HCT116 (cell line): ENCODE measurements around the gene ATP6V0A1.

ENCODE experiments used
- CEBPB ChIP-seq: IDR thresholded peaks from 2 replicates; pipeline ENCODE4 v1.6.1; 2012; ENCODE audit warnings: low read depth
- CTCF ChIP-seq, 3 experiments: fragments of 200-600 bp in 1 of 3; sonication (generic) in 1 of 3; IDR thresholded peaks in 2 of 3; conservative IDR thresholded peaks in 1 of 3; 2 replicates each; pipeline ENCODE4 v1.5.1; 2012 to 2017; ENCODE audit warnings: low read depth in 2 of 3, low read length in 2 of 3, antibody characterized with exemption in 1 of 3, borderline replicate concordance in 1 of 3, control low read depth in 1 of 3, mild to moderate bottlenecking in 1 of 3, mixed read lengths in 1 of 3, mixed run types in 1 of 3, moderate library complexity in 1 of 3; ENCODE audit not compliant: insufficient read depth in 1 of 3
- EZH2 ChIP-seq: fragments of 200-600 bp; sonication (generic); IDR thresholded peaks from 2 replicates; pipeline ENCODE4 v1.6.1; 2017; ENCODE audit warnings: antibody characterized with exemption, mixed run types
- POLR2A ChIP-seq: IDR thresholded peaks from 2 replicates; pipeline ENCODE4 v1.7.0; 2011; ENCODE audit warnings: borderline replicate concordance; ENCODE audit not compliant: insufficient read depth, insufficient read length; ENCODE audit errors: extremely low read depth
- POLR2AphosphoS5 ChIP-seq: IDR thresholded peaks from 2 replicates; pipeline ENCODE4 v1.6.1; 2011; ENCODE audit warnings: mild to moderate bottlenecking, low read depth, low read length, moderate library complexity
- RAD21 ChIP-seq: IDR thresholded peaks from 2 replicates; pipeline ENCODE4 v1.6.1; 2012; ENCODE audit warnings: low read depth, mild to moderate bottlenecking
- TF ChIP-seq, protein P1 (sequence below): IDR thresholded peaks from 2 replicates; pipeline ENCODE4 v1.6.1; 2012; ENCODE audit warnings: low read depth
- TF ChIP-seq, protein P2 (sequence below): IDR thresholded peaks from 2 replicates; pipeline ENCODE4 v1.6.1; 2012

DNA sequence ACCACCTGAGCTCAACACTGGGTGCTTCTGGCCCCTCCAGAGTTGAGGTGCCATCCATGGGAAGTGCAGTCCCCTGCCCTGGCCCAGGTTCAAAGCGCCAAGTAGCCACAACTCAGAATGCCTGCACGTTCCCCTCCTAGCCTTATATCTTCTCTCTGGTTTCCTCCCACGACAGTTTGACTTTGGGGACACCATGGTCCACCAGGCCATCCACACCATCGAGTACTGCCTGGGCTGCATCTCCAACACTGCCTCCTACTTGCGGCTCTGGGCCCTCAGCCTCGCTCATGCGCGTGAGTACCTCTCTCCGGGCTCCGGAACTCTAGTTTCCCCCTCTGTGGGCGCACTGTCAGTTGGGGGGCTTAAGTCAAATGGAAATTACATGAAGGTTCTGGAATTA is 55.0 kb downstream of the ATP6V0A1 start:
- TF ChIP-seq CTCF (IDR thresholded peaks at IDR 0.05 in 2 of 3, conservative IDR thresholded peaks at IDR 0.05 in 1 of 3; ENCODE audit: borderline replicate concordance in 1 of 3, insufficient read depth in 1 of 3, low read depth in 2 of 3, low read length in 2 of 3) (no peak), POLR2A (no peak), EZH2 (no peak), POLR2AphosphoS5 (no peak), CEBPB (no peak), RAD21 (no peak)
- TF ChIP-seq, protein P1, sequence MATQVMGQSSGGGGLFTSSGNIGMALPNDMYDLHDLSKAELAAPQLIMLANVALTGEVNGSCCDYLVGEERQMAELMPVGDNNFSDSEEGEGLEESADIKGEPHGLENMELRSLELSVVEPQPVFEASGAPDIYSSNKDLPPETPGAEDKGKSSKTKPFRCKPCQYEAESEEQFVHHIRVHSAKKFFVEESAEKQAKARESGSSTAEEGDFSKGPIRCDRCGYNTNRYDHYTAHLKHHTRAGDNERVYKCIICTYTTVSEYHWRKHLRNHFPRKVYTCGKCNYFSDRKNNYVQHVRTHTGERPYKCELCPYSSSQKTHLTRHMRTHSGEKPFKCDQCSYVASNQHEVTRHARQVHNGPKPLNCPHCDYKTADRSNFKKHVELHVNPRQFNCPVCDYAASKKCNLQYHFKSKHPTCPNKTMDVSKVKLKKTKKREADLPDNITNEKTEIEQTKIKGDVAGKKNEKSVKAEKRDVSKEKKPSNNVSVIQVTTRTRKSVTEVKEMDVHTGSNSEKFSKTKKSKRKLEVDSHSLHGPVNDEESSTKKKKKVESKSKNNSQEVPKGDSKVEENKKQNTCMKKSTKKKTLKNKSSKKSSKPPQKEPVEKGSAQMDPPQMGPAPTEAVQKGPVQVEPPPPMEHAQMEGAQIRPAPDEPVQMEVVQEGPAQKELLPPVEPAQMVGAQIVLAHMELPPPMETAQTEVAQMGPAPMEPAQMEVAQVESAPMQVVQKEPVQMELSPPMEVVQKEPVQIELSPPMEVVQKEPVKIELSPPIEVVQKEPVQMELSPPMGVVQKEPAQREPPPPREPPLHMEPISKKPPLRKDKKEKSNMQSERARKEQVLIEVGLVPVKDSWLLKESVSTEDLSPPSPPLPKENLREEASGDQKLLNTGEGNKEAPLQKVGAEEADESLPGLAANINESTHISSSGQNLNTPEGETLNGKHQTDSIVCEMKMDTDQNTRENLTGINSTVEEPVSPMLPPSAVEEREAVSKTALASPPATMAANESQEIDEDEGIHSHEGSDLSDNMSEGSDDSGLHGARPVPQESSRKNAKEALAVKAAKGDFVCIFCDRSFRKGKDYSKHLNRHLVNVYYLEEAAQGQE: no peak
- TF ChIP-seq, protein P2, sequence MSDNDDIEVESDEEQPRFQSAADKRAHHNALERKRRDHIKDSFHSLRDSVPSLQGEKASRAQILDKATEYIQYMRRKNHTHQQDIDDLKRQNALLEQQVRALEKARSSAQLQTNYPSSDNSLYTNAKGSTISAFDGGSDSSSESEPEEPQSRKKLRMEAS: no peak
